ENCODE data around the gene TSPAN32.

Gene TSPAN32

GRCh38 chr11:2301631-2302305, at the start of gene TSPAN32, which contains the start of gene C11orf21:
Gene TSPAN32 (plus strand): TSS chr11:2302013. CDS start chr11:2302150, 137 bp downstream.
Gene C11orf21 (minus strand): TSS chr11:2301918. CDS start chr11:2301808, 110 bp downstream.
- peak; percentile 66 for DNase-seq (ENCODE audit: low spot score)

GRCh38 chr11:2252018-2252417, 49.8 kb upstream of the TSPAN32 start:
- DNase-seq (ENCODE audit: low spot score) = no peak

GRCh38 chr11:2256293-2256913, 45.4 kb upstream of the TSPAN32 start:
- DNase-seq (ENCODE audit: low spot score) = no peak

- no peak for DNase-seq (ENCODE audit: low spot score)
Measured at GRCh38 chr11:2256951-2257700, 44.7 kb upstream of the TSPAN32 start.

GRCh38 chr11:2258501-2259465, 43.0 kb upstream of the TSPAN32 start:
- DNase-seq (ENCODE audit: low spot score) = no peak

GRCh38 chr11:2259466-2259830, 42.4 kb upstream of the TSPAN32 start:
- no peak for DNase-seq (ENCODE audit: low spot score)

GRCh38 chr11:2259897-2260451, 41.8 kb upstream of the TSPAN32 start:
- no peak for DNase-seq (ENCODE audit: low spot score)

- no peak for DNase-seq (ENCODE audit: low spot score)
Measured at GRCh38 chr11:2260491-2261364, 41.1 kb upstream of the TSPAN32 start.

GRCh38 chr11:2261436-2262230, 40.2 kb upstream of the TSPAN32 start:
- DNase-seq (ENCODE audit: low spot score) = no peak

- no peak for DNase-seq (ENCODE audit: low spot score)
Measured at GRCh38 chr11:2262301-2263070, 39.3 kb upstream of the TSPAN32 start.

GRCh38 chr11:2263071-2263565, 38.7 kb upstream of the TSPAN32 start:
- no peak for DNase-seq (ENCODE audit: low spot score)

GRCh38 chr11:2263724-2264360, 38.0 kb upstream of the TSPAN32 start:
- no peak for DNase-seq (ENCODE audit: low spot score)

- no peak for DNase-seq (ENCODE audit: low spot score)
Measured at GRCh38 chr11:2264366-2265053, 37.3 kb upstream of the TSPAN32 start.

- peak; percentile 77 for DNase-seq (ENCODE audit: low spot score)
Measured at GRCh38 chr11:2265396-2265795, 36.4 kb upstream of the TSPAN32 start.

- no peak for DNase-seq (ENCODE audit: low spot score)
Measured at GRCh38 chr11:2265854-2266585, 35.8 kb upstream of the TSPAN32 start.

- DNase-seq (ENCODE audit: low spot score) = no peak
Measured at GRCh38 chr11:2266586-2267305, 35.1 kb upstream of the TSPAN32 start.
